ENCODE data around the gene MRPS5. TPM values are rescaled to one million over a fixed set of nuclear protein-coding genes. Genes with fewer than 3 reads are reported as not detected.
"Not testable (repeated sequence)": the region's sequence is repeated elsewhere in the genome, so short reads cannot be mapped to it uniquely, and the experiment has no call there.

Gene MRPS5
- total RNA-seq, 1 donor from 2014 or later, result 43.3 TPM

DNA sequence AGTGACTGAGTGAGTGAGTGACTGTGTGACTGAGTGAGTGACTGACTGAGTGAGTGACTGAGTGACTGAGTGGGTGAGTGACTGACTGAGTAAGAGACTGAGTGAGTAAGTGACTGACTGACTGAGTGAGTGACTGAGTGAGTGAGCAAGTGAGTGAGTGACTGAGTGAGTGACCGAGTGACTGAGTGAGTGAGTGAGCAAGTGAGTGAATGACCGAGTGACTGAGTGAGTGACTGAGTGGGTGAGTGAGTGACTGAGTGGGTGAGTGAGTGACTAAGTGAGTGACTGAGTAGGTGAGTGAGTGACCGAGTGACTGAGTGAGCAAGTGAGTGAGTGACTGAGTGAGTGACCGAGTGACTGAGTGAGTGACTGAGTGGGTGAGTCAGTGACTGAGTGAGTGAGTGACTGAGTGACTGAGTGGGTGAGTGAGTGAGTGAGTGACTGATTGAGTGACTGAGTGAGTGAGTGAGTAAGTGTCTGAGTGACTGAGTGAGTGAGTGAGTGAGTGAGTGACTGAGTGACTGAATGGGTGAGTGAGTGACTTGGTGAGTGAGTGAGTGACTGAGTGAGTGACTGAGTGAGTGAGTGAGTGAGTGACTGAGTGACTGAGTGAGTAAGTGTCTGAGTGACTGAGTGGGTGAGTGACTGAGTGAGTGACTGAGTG lies 82.8 kb downstream of the MRPS5 start:
- Mint-ChIP-seq H3K27ac (ENCODE audit: unreplicated experiment) (no peak overlapping the region), H3K4me3 (ENCODE audit: unreplicated experiment) (no peak overlapping the region), H3K4me1 (ENCODE audit: unreplicated experiment) (no peaks in the 10 kb centered on the region), H3K27me3 (ENCODE audit: unreplicated experiment) (peaks cover 7% of the 10 kb centered on the region), H3K9me3 (ENCODE audit: unreplicated experiment) (peaks cover 15% of the 10 kb centered on the region), H3K36me3 (ENCODE audit: unreplicated experiment) (no peaks in the 10 kb centered on the region)
- DNase-seq (ENCODE audit: extremely low spot score, unreplicated experiment), result no peak
- TF ChIP-seq, protein P1, sequence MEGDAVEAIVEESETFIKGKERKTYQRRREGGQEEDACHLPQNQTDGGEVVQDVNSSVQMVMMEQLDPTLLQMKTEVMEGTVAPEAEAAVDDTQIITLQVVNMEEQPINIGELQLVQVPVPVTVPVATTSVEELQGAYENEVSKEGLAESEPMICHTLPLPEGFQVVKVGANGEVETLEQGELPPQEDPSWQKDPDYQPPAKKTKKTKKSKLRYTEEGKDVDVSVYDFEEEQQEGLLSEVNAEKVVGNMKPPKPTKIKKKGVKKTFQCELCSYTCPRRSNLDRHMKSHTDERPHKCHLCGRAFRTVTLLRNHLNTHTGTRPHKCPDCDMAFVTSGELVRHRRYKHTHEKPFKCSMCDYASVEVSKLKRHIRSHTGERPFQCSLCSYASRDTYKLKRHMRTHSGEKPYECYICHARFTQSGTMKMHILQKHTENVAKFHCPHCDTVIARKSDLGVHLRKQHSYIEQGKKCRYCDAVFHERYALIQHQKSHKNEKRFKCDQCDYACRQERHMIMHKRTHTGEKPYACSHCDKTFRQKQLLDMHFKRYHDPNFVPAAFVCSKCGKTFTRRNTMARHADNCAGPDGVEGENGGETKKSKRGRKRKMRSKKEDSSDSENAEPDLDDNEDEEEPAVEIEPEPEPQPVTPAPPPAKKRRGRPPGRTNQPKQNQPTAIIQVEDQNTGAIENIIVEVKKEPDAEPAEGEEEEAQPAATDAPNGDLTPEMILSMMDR (IDR thresholded peaks at IDR 0.05), result no peak

DNA sequence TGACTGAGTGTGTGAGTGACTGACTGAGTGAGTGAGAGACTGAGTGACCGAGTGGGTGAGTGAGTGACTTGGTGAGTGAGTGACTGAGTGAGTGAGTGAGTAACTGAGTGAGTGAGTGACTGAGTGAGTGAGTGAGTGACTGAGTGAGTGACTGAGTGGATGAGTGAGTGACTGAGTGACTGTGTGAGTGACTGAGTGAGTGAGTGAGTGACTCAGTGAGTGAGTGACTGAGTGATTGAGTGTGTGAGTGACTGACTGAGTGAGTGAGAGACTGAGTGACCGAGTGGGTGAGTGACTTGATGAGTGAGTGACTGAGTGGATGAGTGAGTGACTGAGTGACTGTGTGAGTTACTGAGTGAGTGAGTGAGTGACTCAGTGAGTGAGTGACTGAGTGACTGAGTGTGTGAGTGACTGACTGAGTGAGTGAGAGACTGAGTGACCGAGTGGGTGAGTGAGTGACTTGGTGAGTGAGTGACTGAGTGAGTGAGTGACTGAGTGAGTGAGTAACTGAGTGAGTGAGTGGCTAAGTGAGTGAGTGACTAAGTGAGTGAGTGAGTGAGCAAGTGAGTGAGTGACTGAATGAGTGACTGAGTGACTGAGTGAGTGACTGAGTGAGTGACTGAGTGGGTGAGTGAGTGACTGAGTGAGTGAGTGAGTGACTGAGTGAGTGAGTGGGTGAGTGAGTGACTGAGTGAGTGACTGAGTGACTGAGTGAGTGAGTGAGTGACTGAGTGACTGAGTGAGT lies 83.6 kb downstream of the MRPS5 start:
- H3K36me3 Mint-ChIP-seq (ENCODE audit: unreplicated experiment), result not testable (repeated sequence)

DNA sequence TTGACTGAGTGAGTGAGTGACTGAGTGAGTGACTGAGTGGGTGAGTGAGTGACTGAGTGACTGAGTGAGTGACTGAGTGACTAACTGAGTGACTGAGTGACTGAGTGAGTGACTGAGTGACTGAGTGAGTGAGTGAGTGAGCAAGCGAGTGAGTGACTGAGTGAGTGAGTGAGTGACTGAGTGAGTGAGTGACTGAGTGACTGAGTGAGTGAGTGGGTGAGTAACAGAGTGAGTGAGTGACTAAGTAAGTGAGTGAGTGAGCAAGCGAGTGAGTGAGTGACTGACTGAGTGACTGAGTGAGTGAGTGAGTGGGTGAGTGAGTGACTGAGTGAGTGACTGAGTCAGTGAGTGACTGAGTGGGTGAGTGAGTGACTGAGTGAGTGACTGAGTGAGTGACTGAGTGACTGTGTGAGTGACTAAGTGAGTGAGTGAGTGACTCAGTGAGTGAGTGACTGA lies 84.2 kb downstream of the MRPS5 start:
- Mint-ChIP-seq H3K36me3 (ENCODE audit: unreplicated experiment) (no peaks in the 10 kb centered on the region), H3K9me3 (ENCODE audit: unreplicated experiment) (peaks cover 15% of the 10 kb centered on the region), H3K4me1 (ENCODE audit: unreplicated experiment) (no peaks in the 10 kb centered on the region), H3K27me3 (ENCODE audit: unreplicated experiment) (peaks cover 3% of the 10 kb centered on the region), H3K4me3 (ENCODE audit: unreplicated experiment) (no peak overlapping the region), H3K27ac (ENCODE audit: unreplicated experiment) (no peak overlapping the region)
- TF ChIP-seq, protein P1 (IDR thresholded peaks at IDR 0.05), result no peak
- DNase-seq (ENCODE audit: extremely low spot score, unreplicated experiment), result no peak

More for the DNA sequence above, 83.6 kb downstream of the MRPS5 start:
- H3K27me3 Mint-ChIP-seq (ENCODE audit: unreplicated experiment); DNase-seq (ENCODE audit: extremely low spot score, unreplicated experiment); H3K4me3 Mint-ChIP-seq (ENCODE audit: unreplicated experiment); H3K4me1 Mint-ChIP-seq (ENCODE audit: unreplicated experiment); H3K27ac Mint-ChIP-seq (ENCODE audit: unreplicated experiment): not testable (repeated sequence)
- H3K9me3 Mint-ChIP-seq (ENCODE audit: unreplicated experiment), result peaks cover 15% of the 10 kb centered on the region

DNA sequence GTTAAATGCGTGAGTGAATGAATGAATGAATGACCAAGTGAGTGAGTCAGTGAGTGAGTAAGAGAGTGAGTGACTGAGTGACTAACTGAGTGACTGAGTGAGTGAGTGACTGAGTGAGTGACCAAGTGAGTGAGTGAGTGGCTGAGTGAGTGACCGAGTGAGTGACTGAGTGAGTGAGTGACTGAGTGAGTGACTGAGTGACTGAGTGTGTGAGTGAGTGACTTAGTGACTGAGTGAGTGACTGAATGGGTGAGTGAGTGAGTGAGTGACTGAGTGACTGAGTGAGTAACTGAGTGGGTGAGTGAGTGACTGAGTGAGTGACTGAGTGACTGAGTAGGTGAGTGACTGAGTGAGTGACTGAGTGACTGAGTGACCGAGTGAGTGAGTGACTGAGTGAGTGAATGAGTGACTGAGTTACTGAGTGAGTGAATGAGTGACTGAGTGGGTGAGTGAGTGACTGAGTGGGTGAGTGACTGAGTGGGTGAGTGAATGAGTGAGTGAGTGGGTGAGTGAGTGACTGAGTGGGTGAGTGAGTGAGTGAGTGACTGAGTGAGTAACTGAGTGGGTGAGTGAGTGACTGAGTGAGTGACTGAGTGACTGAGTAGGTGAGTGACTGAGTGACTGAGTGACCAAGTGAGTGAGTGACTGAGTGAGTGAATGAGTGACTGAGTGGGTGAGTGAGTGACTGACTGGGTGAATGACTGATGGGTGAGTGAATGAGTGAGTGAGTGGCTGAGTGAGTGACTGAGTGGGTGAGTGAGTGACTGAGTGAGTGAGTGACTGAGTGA lies 84.8 kb downstream of the MRPS5 start:
- no peaks in the 10 kb centered on the region for H3K36me3 Mint-ChIP-seq (ENCODE audit: unreplicated experiment)
- H3K27me3 Mint-ChIP-seq (ENCODE audit: unreplicated experiment), result peaks cover under 1% of the 10 kb centered on the region
- no peak overlapping the region for H3K4me3 Mint-ChIP-seq (ENCODE audit: unreplicated experiment)
- peaks cover 15% of the 10 kb centered on the region for H3K9me3 Mint-ChIP-seq (ENCODE audit: unreplicated experiment)
- H3K27ac Mint-ChIP-seq (ENCODE audit: unreplicated experiment), result no peak overlapping the region
- DNase-seq (ENCODE audit: extremely low spot score, unreplicated experiment), result no peak
- H3K4me1 Mint-ChIP-seq (ENCODE audit: unreplicated experiment), result no peaks in the 10 kb centered on the region
- TF ChIP-seq, protein P1 (IDR thresholded peaks at IDR 0.05), result no peak

Other genes with a start within 250 kb of the MRPS5 start
- not detected in 2 replicates for gene MAL, start 96.1 kb downstream of the MRPS5 start, total RNA-seq
- gene ZNF514, start 38.0 kb upstream of the MRPS5 start, total RNA-seq, result 14.3 and 19.0 TPM in 2 replicates
- gene ZNF2, start 44.0 kb upstream of the MRPS5 start, total RNA-seq, result 5.5 and 5.8 TPM in 2 replicates
- gene ZNF892, start 85.7 kb upstream of the MRPS5 start, total RNA-seq, result 7.0 and 7.6 TPM in 2 replicates
- 1.3 and 1.6 TPM in 2 replicates for gene PROM2, start 152.6 kb upstream of the MRPS5 start, total RNA-seq
- gene KCNIP3, start 175.5 kb upstream of the MRPS5 start, total RNA-seq, result 0.57 and 1.4 TPM in 2 replicates